HEK293 (cell line): Measurements from ENCODE around the gene DGUOK.

Source experiments
- CTCF ChIA-PET: fragments of 350-600 bp; formaldehyde crosslinking; extraction: SDS; loops from one replicate; lab custom pipeline; 2021; ENCODE audit warnings: antibody characterized with exemption; lab: Yijun Ruan, JAX
- POLR2A ChIA-PET: fragments of 300-600 bp; formaldehyde crosslinking; extraction: SDS; loops from one replicate; lab custom pipeline; 2020; ENCODE audit warnings: antibody characterized with exemption, inconsistent platforms; lab: Yijun Ruan, JAX
- H3K27ac ChIP-seq: fragments of 200-500 bp; sonication (Bioruptor generic); 2 replicates; pipeline ENCODE4 v1.5.1; 2014; ENCODE audit warnings: low read depth, low read length, control low read depth, inconsistent platforms; ENCODE audit errors: extremely low read depth
- H3K36me3 ChIP-seq, 2 experiments: fragments of 200-500 bp in 1 of 2; sonication (Bioruptor generic) in 1 of 2; 1 replicate in 1 of 2; 2 replicates in 1 of 2; pipeline ENCODE4 v1.5.1; 2014 to 2017; ENCODE audit warnings: inconsistent platforms in 2 of 2, low read length in 2 of 2; ENCODE audit not compliant: control insufficient read depth in 2 of 2, insufficient read depth in 1 of 2
- H3K4me1 ChIP-seq: fragments of 200-500 bp; sonication (Bioruptor generic); 2 replicates; pipeline ENCODE4 v1.5.1; 2014; ENCODE audit warnings: mild to moderate bottlenecking, low read length, inconsistent platforms; ENCODE audit not compliant: control insufficient read depth, insufficient read depth
- H3K4me3 ChIP-seq: 2 replicates; pipeline ENCODE4 v1.5.1; 2011; ENCODE audit warnings: low read depth, mild to moderate bottlenecking, control low read depth, low read length, moderate library complexity
- H3K9me3 ChIP-seq: fragments of 200-500 bp; sonication (Bioruptor generic); 2 replicates; pipeline ENCODE4 v1.5.1; 2014; ENCODE audit warnings: low read depth, low read length, inconsistent platforms; ENCODE audit not compliant: control insufficient read depth, insufficient read depth
- AEBP2 ChIP-seq: fragments of 450-650 bp; formaldehyde crosslinking; IDR thresholded peaks from 2 replicates; pipeline ENCODE4 v1.5.1; 2016; ENCODE audit warnings: missing biosample characterization, missing genetic modification characterization, borderline replicate concordance
- FEZF1 ChIP-seq: fragments of 450-650 bp; formaldehyde crosslinking; IDR thresholded peaks from 2 replicates; pipeline ENCODE4 v1.5.1; 2016; ENCODE audit warnings: missing biosample characterization, missing genetic modification characterization
- GFI1B ChIP-seq: fragments of 450-650 bp; formaldehyde crosslinking; IDR thresholded peaks from 2 replicates; pipeline ENCODE4 v1.5.1; 2016; ENCODE audit warnings: missing biosample characterization, missing genetic modification characterization
- GLIS1 ChIP-seq: fragments of 450-650 bp; formaldehyde crosslinking; IDR thresholded peaks from 2 replicates; pipeline ENCODE4 v1.5.1; 2016; ENCODE audit warnings: missing biosample characterization, missing genetic modification characterization
- KLF8 ChIP-seq: fragments of 450-650 bp; formaldehyde crosslinking; IDR thresholded peaks from 2 replicates; pipeline ENCODE4 v1.5.1; 2016; ENCODE audit warnings: missing biosample characterization, missing genetic modification characterization
- PRDM1 ChIP-seq: fragments of 450-650 bp; formaldehyde crosslinking; IDR thresholded peaks from 2 replicates; pipeline ENCODE4; 2016; ENCODE audit warnings: missing biosample characterization, missing genetic modification characterization
- TRIM28 ChIP-seq: IDR thresholded peaks from 2 replicates; pipeline ENCODE4 v1.6.1; 2011; ENCODE audit warnings: low read length, control low read depth, borderline replicate concordance
- ZBTB17 ChIP-seq: fragments of 450-650 bp; formaldehyde crosslinking; IDR thresholded peaks from 2 replicates; pipeline ENCODE4 v1.5.1; 2016; ENCODE audit warnings: missing biosample characterization, missing genetic modification characterization
- ZBTB21 ChIP-seq: fragments of 450-650 bp; formaldehyde crosslinking; IDR thresholded peaks from 2 replicates; pipeline ENCODE4 v1.5.1; 2017; ENCODE audit warnings: missing biosample characterization, missing genetic modification characterization
- ZFHX2 ChIP-seq: fragments of 450-650 bp; formaldehyde crosslinking; conservative IDR thresholded peaks from 2 replicates; pipeline ENCODE4 v1.5.1; 2016; ENCODE audit warnings: missing biosample characterization, missing genetic modification characterization
- ZNF19 ChIP-seq: fragments of 450-650 bp; formaldehyde crosslinking; IDR thresholded peaks from 2 replicates; pipeline ENCODE4; 2016; ENCODE audit warnings: missing biosample characterization, missing genetic modification characterization, low read depth
- ZNF211 ChIP-seq: fragments of 450-650 bp; formaldehyde crosslinking; IDR thresholded peaks from 2 replicates; pipeline ENCODE4 v1.5.1; 2016; ENCODE audit warnings: low read depth, missing biosample characterization, missing genetic modification characterization
- ZNF24 ChIP-seq: fragments of 450-650 bp; formaldehyde crosslinking; IDR thresholded peaks from 2 replicates; pipeline ENCODE4 v1.5.1; 2016; ENCODE audit warnings: missing biosample characterization, missing genetic modification characterization
- ZNF302 ChIP-seq: fragments of 450-650 bp; formaldehyde crosslinking; IDR thresholded peaks from 2 replicates; pipeline ENCODE4 v1.5.1; 2016; ENCODE audit warnings: missing biosample characterization, missing genetic modification characterization, low read depth
- ZNF350 ChIP-seq: fragments of 450-650 bp; formaldehyde crosslinking; IDR thresholded peaks from 2 replicates; pipeline ENCODE4 v1.5.0; 2017; ENCODE audit warnings: missing biosample characterization, mild to moderate bottlenecking, missing genetic modification characterization
- ZNF37A ChIP-seq: fragments of 450-650 bp; IDR thresholded peaks from 2 replicates; pipeline ENCODE4 v1.5.1; 2018; ENCODE audit warnings: missing biosample characterization, missing genetic modification characterization
- ZNF404 ChIP-seq: fragments of 450-650 bp; formaldehyde crosslinking; IDR thresholded peaks from 2 replicates; pipeline ENCODE4 v1.5.1; 2017; ENCODE audit warnings: missing biosample characterization, missing genetic modification characterization
- ZNF561 ChIP-seq: fragments of 450-650 bp; IDR thresholded peaks from 2 replicates; pipeline ENCODE4 v1.5.1; 2018; ENCODE audit warnings: missing biosample characterization, missing genetic modification characterization, borderline replicate concordance
- TF ChIP-seq, protein P1 (sequence below): fragments of 450-650 bp; formaldehyde crosslinking; IDR thresholded peaks from 2 replicates; pipeline ENCODE4 v1.5.1; 2017; ENCODE audit warnings: missing biosample characterization, missing genetic modification characterization
- TF ChIP-seq, protein P2 (sequence below): IDR thresholded peaks from 2 replicates; pipeline ENCODE4 v1.6.1; 2011; ENCODE audit warnings: mild to moderate bottlenecking, low read depth, low read length, borderline replicate concordance
- TF ChIP-seq, protein P3 (sequence below): fragments of 450-650 bp; formaldehyde crosslinking; IDR thresholded peaks from 2 replicates; pipeline ENCODE4 v1.5.1; 2016; ENCODE audit warnings: missing biosample characterization, missing genetic modification characterization
- TF ChIP-seq, protein P4 (sequence below): fragments of 450-650 bp; formaldehyde crosslinking; optimal IDR thresholded peaks from 2 replicates; pipeline ENCODE3; 2016; ENCODE audit warnings: missing biosample characterization, mild to moderate bottlenecking, missing genetic modification characterization
- TF ChIP-seq, protein P5 (sequence below): fragments of 450-650 bp; formaldehyde crosslinking; IDR thresholded peaks from 2 replicates; pipeline ENCODE4 v1.5.1; 2016; ENCODE audit warnings: missing biosample characterization, missing genetic modification characterization
- TF ChIP-seq, protein P6 (sequence below): fragments of 450-650 bp; formaldehyde crosslinking; IDR thresholded peaks from 2 replicates; pipeline ENCODE4 v1.5.1; 2016; ENCODE audit warnings: missing biosample characterization, missing genetic modification characterization

DGUOK gene

DNA sequence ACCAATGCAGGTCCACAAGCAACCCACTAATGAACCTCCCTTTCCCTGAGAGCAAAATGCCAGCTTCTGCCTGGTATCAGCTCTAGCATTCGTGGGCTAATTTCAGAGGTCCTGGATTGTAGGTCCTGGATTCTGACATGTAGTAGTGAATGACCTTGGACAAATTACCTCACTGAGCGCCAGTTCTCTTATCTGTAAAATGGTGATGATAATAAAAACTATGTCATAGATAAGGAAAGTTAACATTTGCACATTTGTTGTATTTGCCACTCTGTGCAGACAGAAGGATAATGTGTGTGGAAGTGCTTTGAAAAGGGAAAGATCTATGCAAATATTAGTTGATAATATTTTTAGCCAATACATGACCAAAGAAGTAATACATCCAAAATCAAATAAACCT, 53.9 kb downstream of the DGUOK start (continued):
- TF ChIP-seq, protein P1, sequence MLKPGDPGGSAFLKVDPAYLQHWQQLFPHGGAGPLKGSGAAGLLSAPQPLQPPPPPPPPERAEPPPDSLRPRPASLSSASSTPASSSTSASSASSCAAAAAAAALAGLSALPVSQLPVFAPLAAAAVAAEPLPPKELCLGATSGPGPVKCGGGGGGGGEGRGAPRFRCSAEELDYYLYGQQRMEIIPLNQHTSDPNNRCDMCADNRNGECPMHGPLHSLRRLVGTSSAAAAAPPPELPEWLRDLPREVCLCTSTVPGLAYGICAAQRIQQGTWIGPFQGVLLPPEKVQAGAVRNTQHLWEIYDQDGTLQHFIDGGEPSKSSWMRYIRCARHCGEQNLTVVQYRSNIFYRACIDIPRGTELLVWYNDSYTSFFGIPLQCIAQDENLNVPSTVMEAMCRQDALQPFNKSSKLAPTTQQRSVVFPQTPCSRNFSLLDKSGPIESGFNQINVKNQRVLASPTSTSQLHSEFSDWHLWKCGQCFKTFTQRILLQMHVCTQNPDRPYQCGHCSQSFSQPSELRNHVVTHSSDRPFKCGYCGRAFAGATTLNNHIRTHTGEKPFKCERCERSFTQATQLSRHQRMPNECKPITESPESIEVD (tag by site-specific recombination) = no peak
- TF ChIP-seq ZNF19 (tag by site-specific recombination) (no peak), PRDM1 (tag by site-specific recombination) (no peak), ZNF302 (tag by site-specific recombination) (no peak)
- TF ChIP-seq, protein P2, sequence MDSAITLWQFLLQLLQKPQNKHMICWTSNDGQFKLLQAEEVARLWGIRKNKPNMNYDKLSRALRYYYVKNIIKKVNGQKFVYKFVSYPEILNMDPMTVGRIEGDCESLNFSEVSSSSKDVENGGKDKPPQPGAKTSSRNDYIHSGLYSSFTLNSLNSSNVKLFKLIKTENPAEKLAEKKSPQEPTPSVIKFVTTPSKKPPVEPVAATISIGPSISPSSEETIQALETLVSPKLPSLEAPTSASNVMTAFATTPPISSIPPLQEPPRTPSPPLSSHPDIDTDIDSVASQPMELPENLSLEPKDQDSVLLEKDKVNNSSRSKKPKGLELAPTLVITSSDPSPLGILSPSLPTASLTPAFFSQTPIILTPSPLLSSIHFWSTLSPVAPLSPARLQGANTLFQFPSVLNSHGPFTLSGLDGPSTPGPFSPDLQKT = no peak

DNA sequence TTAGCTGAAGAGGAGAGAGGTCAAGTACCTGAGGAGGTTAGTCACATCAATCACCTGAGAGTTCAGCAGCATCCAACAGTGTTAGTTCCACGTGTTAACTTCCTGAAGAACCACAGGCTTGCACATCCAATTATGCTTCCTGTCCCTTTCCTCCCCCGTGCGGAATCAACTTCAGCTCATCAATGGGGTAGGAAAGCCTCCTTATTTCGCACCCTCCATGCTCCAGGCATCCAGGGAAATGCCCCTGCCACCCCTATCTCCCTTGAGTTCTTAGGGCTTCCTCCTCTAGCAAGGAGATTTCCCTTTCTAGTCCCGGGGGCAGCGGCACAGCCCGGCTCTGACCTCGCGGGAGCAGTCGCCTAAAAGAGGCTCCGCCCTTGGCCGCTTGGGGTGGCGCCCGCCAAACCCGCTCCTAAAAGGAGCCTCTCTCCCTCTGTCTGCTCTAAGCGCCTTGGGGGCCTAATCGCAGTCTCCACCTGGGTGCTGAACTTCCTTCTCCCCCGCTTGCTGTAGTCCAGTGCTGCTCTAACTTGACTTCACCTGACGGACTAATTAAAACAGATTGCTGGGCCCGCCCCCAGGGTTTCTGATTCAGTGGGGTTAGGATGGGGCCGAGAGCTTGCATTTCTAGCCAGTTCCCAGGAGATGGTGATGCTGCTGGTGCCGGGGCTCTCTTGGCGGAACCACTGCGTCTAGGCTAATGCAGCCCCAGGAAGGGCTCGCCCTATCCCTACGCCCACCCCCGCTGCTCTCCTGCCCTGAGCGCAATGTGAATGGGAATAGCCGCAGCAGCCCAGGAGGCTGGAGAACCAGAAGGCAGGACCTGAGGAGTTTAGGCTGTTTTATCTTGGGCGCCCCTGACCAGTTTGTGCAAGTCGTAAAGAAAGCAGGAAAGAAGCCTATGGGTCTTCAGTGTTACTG, 54.7 kb downstream of the DGUOK start:
- Histone ChIP-seq H3K9me3 (no peaks in the 10 kb centered on the region), H3K4me1 (peaks cover 18% of the 10 kb centered on the region), H3K27ac (no peak overlapping the region; the same call in 1 of the 2 replicates), H3K36me3 (peaks cover 0 to 3% of the 10 kb centered on the region in 2 experiments; a peak in 1 of 3 replicates), H3K4me3 (peak overlapping the region; percentile 32)
- ChIA-PET POLR2A (interaction anchor here (0.5 to 2.2 kb wide), 5 partner anchors 10 to 218 kb away, joined by 3 to 8 read pairs (median 5); partner anchors contain the start of gene STAMBP), CTCF (interaction anchor here (0.8 kb wide), 1 partner anchor 157 kb away, joined by 3 read pairs; no protein-coding TSS in a partner anchor)
- TF ChIP-seq, protein P3, sequence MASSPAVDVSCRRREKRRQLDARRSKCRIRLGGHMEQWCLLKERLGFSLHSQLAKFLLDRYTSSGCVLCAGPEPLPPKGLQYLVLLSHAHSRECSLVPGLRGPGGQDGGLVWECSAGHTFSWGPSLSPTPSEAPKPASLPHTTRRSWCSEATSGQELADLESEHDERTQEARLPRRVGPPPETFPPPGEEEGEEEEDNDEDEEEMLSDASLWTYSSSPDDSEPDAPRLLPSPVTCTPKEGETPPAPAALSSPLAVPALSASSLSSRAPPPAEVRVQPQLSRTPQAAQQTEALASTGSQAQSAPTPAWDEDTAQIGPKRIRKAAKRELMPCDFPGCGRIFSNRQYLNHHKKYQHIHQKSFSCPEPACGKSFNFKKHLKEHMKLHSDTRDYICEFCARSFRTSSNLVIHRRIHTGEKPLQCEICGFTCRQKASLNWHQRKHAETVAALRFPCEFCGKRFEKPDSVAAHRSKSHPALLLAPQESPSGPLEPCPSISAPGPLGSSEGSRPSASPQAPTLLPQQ (tag by site-specific recombination) = 0 out of 2 replicates have a peak, but pooled peaks have one; percentile 2
- TF ChIP-seq AEBP2 (tag by site-specific recombination) (no peak), ZNF350 (tag by site-specific recombination) (no peak), ZNF404 (tag by site-specific recombination) (no peak), FEZF1 (tag by site-specific recombination) (no peak), ZNF24 (no peak), ZFHX2 (tag by site-specific recombination) (no peak), GFI1B (tag by site-specific recombination) (no peak), PRDM1 (tag by site-specific recombination) (0 out of 2 replicates have a peak, but pooled peaks have one; percentile 15), ZNF37A (tag by site-specific recombination) (no peak), TRIM28 (no peak; the same call in 1 of the 2 replicates), ZNF211 (tag by site-specific recombination) (no peak), GLIS1 (tag by site-specific recombination) (peak; percentile 76; the same call in 1 of the 2 replicates), ZBTB17 (tag by site-specific recombination) (0 out of 2 replicates have a peak, but pooled peaks have one; percentile 19), ZNF561 (tag by site-specific recombination) (no peak), KLF8 (peak; percentile 28; the same call in 1 of the 2 replicates), ZBTB21 (tag by site-specific recombination) (no peak)
- TF ChIP-seq, protein P4, sequence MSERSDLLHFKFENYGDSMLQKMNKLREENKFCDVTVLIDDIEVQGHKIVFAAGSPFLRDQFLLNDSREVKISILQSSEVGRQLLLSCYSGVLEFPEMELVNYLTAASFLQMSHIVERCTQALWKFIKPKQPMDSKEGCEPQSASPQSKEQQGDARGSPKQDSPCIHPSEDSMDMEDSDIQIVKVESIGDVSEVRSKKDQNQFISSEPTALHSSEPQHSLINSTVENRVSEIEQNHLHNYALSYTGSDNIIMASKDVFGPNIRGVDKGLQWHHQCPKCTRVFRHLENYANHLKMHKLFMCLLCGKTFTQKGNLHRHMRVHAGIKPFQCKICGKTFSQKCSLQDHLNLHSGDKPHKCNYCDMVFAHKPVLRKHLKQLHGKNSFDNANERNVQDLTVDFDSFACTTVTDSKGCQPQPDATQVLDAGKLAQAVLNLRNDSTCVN = peak; percentile 24
- TF ChIP-seq, protein P5, sequence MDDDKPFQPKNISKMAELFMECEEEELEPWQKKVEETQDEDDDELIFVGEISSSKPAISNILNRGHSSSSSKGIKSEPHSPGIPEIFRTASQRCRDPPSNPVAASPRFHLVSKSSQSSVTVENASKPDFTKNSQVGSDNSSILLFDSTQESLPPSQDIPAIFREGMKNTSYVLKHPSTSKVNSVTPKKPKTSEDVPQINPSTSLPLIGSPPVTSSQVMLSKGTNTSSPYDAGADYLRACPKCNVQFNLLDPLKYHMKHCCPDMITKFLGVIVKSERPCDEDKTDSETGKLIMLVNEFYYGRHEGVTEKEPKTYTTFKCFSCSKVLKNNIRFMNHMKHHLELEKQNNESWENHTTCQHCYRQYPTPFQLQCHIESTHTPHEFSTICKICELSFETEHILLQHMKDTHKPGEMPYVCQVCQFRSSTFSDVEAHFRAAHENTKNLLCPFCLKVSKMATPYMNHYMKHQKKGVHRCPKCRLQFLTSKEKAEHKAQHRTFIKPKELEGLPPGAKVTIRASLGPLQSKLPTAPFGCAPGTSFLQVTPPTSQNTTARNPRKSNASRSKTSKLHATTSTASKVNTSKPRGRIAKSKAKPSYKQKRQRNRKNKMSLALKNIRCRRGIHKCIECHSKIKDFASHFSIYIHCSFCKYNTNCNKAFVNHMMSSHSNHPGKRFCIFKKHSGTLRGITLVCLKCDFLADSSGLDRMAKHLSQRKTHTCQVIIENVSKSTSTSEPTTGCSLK = no peak
- TF ChIP-seq, protein P6, sequence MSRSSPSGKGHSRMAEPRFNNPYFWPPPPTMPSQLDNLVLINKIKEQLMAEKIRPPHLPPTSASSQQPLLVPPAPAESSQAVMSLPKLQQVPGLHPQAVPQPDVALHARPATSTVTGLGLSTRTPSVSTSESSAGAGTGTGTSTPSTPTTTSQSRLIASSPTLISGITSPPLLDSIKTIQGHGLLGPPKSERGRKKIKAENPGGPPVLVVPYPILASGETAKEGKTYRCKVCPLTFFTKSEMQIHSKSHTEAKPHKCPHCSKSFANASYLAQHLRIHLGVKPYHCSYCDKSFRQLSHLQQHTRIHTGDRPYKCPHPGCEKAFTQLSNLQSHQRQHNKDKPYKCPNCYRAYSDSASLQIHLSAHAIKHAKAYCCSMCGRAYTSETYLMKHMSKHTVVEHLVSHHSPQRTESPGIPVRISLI (tag by site-specific recombination) = no peak
